IMR-90 (cell line): ENCODE measurements around the gene MMP25.

Experiments
- FOS ChIP-seq: fragments of 150-350 bp; IDR thresholded peaks from 2 replicates; pipeline ENCODE4 v1.6.1; 2016; ENCODE audit warnings: low read depth, low read length
- TF ChIP-seq, protein P1 (sequence below): conservative IDR thresholded peaks from 2 replicates; pipeline ENCODE4 v1.5.1; 2012; ENCODE audit warnings: mild to moderate bottlenecking, low read depth, low read length, improper control_type of control experiment

- no peak for TF ChIP-seq FOS
- TF ChIP-seq, protein P1, sequence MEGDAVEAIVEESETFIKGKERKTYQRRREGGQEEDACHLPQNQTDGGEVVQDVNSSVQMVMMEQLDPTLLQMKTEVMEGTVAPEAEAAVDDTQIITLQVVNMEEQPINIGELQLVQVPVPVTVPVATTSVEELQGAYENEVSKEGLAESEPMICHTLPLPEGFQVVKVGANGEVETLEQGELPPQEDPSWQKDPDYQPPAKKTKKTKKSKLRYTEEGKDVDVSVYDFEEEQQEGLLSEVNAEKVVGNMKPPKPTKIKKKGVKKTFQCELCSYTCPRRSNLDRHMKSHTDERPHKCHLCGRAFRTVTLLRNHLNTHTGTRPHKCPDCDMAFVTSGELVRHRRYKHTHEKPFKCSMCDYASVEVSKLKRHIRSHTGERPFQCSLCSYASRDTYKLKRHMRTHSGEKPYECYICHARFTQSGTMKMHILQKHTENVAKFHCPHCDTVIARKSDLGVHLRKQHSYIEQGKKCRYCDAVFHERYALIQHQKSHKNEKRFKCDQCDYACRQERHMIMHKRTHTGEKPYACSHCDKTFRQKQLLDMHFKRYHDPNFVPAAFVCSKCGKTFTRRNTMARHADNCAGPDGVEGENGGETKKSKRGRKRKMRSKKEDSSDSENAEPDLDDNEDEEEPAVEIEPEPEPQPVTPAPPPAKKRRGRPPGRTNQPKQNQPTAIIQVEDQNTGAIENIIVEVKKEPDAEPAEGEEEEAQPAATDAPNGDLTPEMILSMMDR: no peak
Observed at GRCh38 chr16:3065742-3066439, 19.5 kb downstream of the MMP25 start.
